A673 (cell line): Measurements from ENCODE around the gene PMEL. TPM values are rescaled to one million over a fixed set of nuclear protein-coding genes. Genes with fewer than 3 reads are reported as not detected.
"Not testable (repeated sequence)": the region's sequence is repeated elsewhere in the genome, so short reads cannot be mapped to it uniquely, and the experiment has no call there.

Source experiments
- BruUV-seq: library from RNA; stranded (reverse); fragments of 400-500 nt; replicated peaks from 2 replicates; lab custom pipeline; 2021; lab: Mats Ljungman, UMichigan
- CTCF ChIA-PET: fragments of 300-600 bp; sonication (Branson Sonifier 250); formaldehyde crosslinking; loops from one replicate; lab custom pipeline; 2022; ENCODE audit warnings: antibody characterized with exemption; lab: Charles Lee
- POLR2A ChIA-PET: fragments of 300-600 bp; sonication (Branson Sonifier 250); formaldehyde crosslinking; loops from one replicate; lab custom pipeline; 2022; ENCODE audit warnings: antibody characterized with exemption; ENCODE audit not compliant: low non-redundant PET; lab: Charles Lee
- DNase-seq: peaks from one replicate; pipeline ENCODE4 v3.0.0-alpha.2; 2015; ENCODE audit warnings: low spot score
- H3K27ac ChIP-seq: fragments of 200-600 bp; sonication (generic); 2 replicates; pipeline ENCODE4 v1.5.1; 2016; ENCODE audit warnings: mixed run types, low read depth, mild to moderate bottlenecking, mixed read lengths, antibody characterized with exemption, low read length; ENCODE audit not compliant: poor library complexity, severe bottlenecking
- H3K27me3 ChIP-seq: fragments of 200-600 bp; sonication (generic); replicated peaks from 2 replicates; pipeline ENCODE4 v1.6.1; 2017; ENCODE audit warnings: mixed run types, low read depth, mild to moderate bottlenecking, mixed read lengths, antibody characterized with exemption, low read length; ENCODE audit not compliant: insufficient read depth, poor library complexity
- H3K36me3 ChIP-seq: fragments of 200-600 bp; sonication (generic); 2 replicates; pipeline ENCODE4 v1.6.1; 2016; ENCODE audit warnings: mixed run types, mild to moderate bottlenecking, mixed read lengths, antibody characterized with exemption, low read length; ENCODE audit not compliant: insufficient read depth, poor library complexity, severe bottlenecking
- H3K4me1 ChIP-seq: fragments of 200-600 bp; sonication (generic); 2 replicates; pipeline ENCODE4 v1.6.1; 2017; ENCODE audit warnings: mixed run types, mild to moderate bottlenecking, mixed read lengths, antibody characterized with exemption, low read length; ENCODE audit not compliant: insufficient read depth, poor library complexity, severe bottlenecking
- H3K4me3 ChIP-seq: fragments of 200-600 bp; sonication (generic); 2 replicates; pipeline ENCODE4 v1.5.1; 2016; ENCODE audit warnings: low read depth, mixed run types, mild to moderate bottlenecking, mixed read lengths, low read length; ENCODE audit not compliant: poor library complexity, severe bottlenecking
- H3K9me3 ChIP-seq: fragments of 200-600 bp; sonication (generic); 2 replicates; pipeline ENCODE4 v1.6.1; 2016; ENCODE audit warnings: mixed run types, low read depth, mild to moderate bottlenecking, mixed read lengths, antibody characterized with exemption, low read length; ENCODE audit not compliant: poor library complexity, severe bottlenecking
- EZH2 ChIP-seq: fragments of 200-600 bp; sonication (generic); IDR thresholded peaks from 2 replicates; pipeline ENCODE4 v1.6.1; 2017; ENCODE audit warnings: borderline replicate concordance, low read depth, mild to moderate bottlenecking, mixed read lengths, antibody characterized with exemption, low read length; ENCODE audit not compliant: poor library complexity, severe bottlenecking
- intact Hi-C: fragments of 100-400 bp; cut with micrococcal nuclease; formaldehyde crosslinking; loops from one replicate; pipeline ENCODE4 v1.10.0; 2022; ENCODE audit not compliant: unreplicated experiment
- total RNA-seq: library from RNA; stranded (reverse); gene quantifications from 2 replicates; pipeline ENCODE4 v1.2.3, GENCODE V29; 2021
- TF ChIP-seq, protein P1 (sequence below): fragments of 300-800, 200-600 bp; sonication (generic); conservative IDR thresholded peaks from 2 replicates; pipeline ENCODE4 v1.5.1; 2017; ENCODE audit warnings: low read depth, mild to moderate bottlenecking, antibody characterized with exemption, low read length, moderate library complexity, mixed read lengths

PMEL gene
- total RNA-seq, 1 experiment from 2014 or later, result 1.2 TPM

DNA sequence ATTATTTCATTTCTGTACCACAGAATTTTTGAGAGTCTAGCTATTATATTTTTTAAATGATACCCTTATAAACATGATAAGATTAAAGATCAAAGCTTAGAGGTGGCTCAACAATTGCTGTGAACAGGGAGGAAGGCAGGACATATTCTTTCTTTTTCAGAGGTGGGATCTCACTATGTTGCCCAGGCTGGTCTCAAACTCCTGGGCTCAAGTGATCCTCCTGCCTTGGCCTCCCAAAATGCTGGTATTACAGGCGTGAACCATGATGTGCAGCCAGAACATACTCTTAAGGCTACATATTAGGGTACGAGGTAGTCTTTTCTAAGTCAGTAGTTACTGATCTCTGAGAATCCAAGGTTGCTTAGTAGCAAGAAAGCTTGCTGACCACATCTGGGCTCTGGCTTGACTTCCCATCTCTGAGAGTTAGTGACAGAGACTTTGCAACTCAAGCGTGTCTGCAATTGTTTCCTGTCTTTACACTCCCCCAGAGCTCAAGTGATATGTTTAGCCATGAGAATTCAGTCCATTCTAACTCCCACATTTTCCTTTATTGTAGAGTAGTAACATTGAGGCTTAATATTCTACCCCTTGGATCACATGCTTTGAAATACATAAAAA is 16.6 kb upstream of the PMEL start:
- Histone ChIP-seq H3K27me3 (no peaks in the 10 kb centered on the region), H3K4me3 (no peak overlapping the region), H3K27ac (peak overlapping the region; percentile 47), H3K36me3 (peaks cover 20% of the 10 kb centered on the region), H3K9me3 (no peaks in the 10 kb centered on the region), H3K4me1 (no peaks in the 10 kb centered on the region)
- POLR2A ChIA-PET, result no interaction called here
- peak; percentile 61 for DNase-seq
- no TSS peak for BruUV-seq
- TF ChIP-seq, protein P1, sequence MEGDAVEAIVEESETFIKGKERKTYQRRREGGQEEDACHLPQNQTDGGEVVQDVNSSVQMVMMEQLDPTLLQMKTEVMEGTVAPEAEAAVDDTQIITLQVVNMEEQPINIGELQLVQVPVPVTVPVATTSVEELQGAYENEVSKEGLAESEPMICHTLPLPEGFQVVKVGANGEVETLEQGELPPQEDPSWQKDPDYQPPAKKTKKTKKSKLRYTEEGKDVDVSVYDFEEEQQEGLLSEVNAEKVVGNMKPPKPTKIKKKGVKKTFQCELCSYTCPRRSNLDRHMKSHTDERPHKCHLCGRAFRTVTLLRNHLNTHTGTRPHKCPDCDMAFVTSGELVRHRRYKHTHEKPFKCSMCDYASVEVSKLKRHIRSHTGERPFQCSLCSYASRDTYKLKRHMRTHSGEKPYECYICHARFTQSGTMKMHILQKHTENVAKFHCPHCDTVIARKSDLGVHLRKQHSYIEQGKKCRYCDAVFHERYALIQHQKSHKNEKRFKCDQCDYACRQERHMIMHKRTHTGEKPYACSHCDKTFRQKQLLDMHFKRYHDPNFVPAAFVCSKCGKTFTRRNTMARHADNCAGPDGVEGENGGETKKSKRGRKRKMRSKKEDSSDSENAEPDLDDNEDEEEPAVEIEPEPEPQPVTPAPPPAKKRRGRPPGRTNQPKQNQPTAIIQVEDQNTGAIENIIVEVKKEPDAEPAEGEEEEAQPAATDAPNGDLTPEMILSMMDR, result no peak
- TF ChIP-seq EZH2, result no peak
- CTCF ChIA-PET, result interaction anchor here (0.7 kb wide), 1 partner anchor 14 kb away, joined by 8 read pairs; no protein-coding TSS in a partner anchor
- intact Hi-C loops, result no loop called here

DNA sequence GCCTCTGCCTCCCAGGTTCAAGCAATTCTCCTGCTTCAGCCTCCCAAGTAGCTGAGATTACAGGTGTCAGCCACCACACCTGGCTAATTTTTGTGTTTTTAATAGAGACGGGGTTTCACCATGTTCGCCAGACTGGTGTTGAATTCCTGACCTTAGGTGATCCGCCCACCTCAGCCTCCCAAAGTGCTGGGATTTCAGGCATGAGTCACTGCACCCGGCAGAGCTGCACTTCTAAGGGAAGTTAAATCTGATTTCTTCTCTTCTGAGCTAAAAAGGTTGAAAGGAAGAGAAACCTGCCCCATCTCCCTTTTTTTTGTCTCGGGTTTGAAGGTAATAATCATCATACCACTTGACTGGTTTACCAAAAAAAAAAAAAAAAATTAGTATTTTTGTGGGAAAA is 16.0 kb upstream of the PMEL start:
- H3K4me1 ChIP-seq, BruUV-seq, H3K27ac ChIP-seq, H3K4me3 ChIP-seq, POLR2A ChIA-PET, intact Hi-C loops, H3K9me3 ChIP-seq, H3K27me3 ChIP-seq, DNase-seq: not testable (repeated sequence)
- CTCF ChIA-PET, result interaction anchor here (0.7 kb wide), 1 partner anchor 14 kb away, joined by 8 read pairs; no protein-coding TSS in a partner anchor
- peaks cover 18% of the 10 kb centered on the region for H3K36me3 ChIP-seq

DNA sequence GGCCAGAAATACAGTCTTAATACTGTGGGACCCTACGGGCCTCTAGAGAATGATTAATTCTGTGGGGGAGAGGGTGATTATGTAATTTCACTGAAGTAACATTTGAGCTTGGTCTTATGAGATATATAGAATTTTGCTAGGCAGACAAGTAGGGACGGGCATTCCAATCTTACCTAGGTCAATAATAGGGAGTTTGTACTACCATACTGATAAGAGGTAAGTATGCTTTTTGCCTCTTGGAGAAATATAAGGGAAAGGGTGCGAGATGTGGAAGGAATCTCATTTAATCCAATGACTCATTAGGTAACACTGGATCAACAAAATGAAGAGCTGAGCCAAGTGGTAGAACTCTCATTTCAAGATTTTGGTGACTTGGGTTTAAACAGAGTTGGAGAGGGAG is 13.2 kb upstream of the PMEL start:
- H3K9me3 ChIP-seq, result no peaks in the 10 kb centered on the region
- H3K36me3 ChIP-seq, result peaks cover 11% of the 10 kb centered on the region
- TF ChIP-seq EZH2, result no peak
- TF ChIP-seq, protein P1, result no peak
- intact Hi-C loops, result no loop called here
- no peak for DNase-seq
- H3K27ac ChIP-seq, result no peak overlapping the region
- CTCF ChIA-PET, result no interaction called here
- POLR2A ChIA-PET, result no interaction called here
- no peaks in the 10 kb centered on the region for H3K27me3 ChIP-seq
- BruUV-seq, result no TSS peak
- H3K4me1 ChIP-seq, result no peaks in the 10 kb centered on the region
- no peak overlapping the region for H3K4me3 ChIP-seq

DNA sequence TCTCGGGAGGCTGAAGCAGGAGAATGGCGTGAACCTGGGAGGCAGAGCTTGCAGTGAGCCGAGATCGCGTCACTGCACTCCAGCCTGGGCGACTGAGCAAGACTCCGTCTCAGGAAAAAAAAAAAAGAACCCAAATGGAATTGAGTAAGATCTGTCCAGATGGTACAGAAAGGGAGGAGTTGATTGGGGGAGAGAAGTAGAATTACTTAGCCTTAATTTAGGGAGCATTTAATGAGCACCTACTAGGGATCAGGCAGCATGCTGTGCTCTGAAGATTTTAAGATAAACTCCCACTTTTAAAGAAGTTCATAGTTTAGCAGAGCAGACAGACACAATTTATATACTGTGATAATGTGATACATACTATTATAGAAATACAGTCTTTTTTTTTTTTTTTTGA is 12.6 kb upstream of the PMEL start:
- CTCF ChIA-PET, result no interaction called here
- no peak overlapping the region for H3K4me3 ChIP-seq
- H3K27me3 ChIP-seq, result no peaks in the 10 kb centered on the region
- H3K9me3 ChIP-seq, result no peaks in the 10 kb centered on the region
- no TSS peak for BruUV-seq
- no peak overlapping the region for H3K27ac ChIP-seq
- H3K36me3 ChIP-seq, result peaks cover 11% of the 10 kb centered on the region
- no peak for DNase-seq
- intact Hi-C loops, result no loop called here
- no peaks in the 10 kb centered on the region for H3K4me1 ChIP-seq
- POLR2A ChIA-PET, result no interaction called here
- TF ChIP-seq, protein P1, result no peak
- TF ChIP-seq EZH2, result no peak
